Psoas muscle (tissue), 8 donors: ENCODE data around the gene NFATC1. TPM values are rescaled to one million over a fixed set of nuclear protein-coding genes. Genes with fewer than 3 reads are reported as not detected.

Experiments used
- ATAC-seq, 4 donors: fragments of 200-7000 bp; cut with Tn5 transposase; one replicate each; pipeline ENCODE4 v1.9.1; 2020; ENCODE audit warnings: moderate library complexity in 3 of 4, mild to moderate bottlenecking in 2 of 4
- DNase-seq, 2 donors: peaks; one replicate each; pipeline ENCODE4 v3.0.0-alpha.2; 2020
- H3K27ac ChIP-seq: fragments of 200-600 bp; one replicate; pipeline ENCODE4 v1.8.0; 2022
- H3K27me3 ChIP-seq, 3 donors: fragments of 200-600 bp in 1 of 3; one replicate each; pipeline versions ENCODE4 v1.6.1 to v1.8.0; 2013 to 2022; ENCODE audit warnings: low read length in 2 of 3, mild to moderate bottlenecking in 2 of 3, moderate library complexity in 1 of 3; ENCODE audit not compliant: insufficient read depth in 3 of 3
- H3K36me3 ChIP-seq, 2 donors: fragments of 200-600 bp in 1 of 2; one replicate each; pipeline versions ENCODE4 v1.6.1 to v1.8.0; 2013 to 2022; ENCODE audit warnings: low read depth in 1 of 2, mild to moderate bottlenecking in 1 of 2, moderate library complexity in 1 of 2; ENCODE audit not compliant: insufficient read depth in 1 of 2
- H3K4me1 ChIP-seq: fragments of 200-600 bp; one replicate; pipeline ENCODE4 v1.8.0; 2022
- H3K4me3 ChIP-seq: fragments of 200-600 bp; one replicate; pipeline ENCODE4 v1.8.0; 2022; ENCODE audit warnings: mild to moderate bottlenecking
- H3K9me3 ChIP-seq: fragments of 200-600 bp; one replicate; pipeline ENCODE4 v1.8.0; 2022
- WGBS, 3 donors: extraction: QIAGEN DNeasy Blood & Tissue Kit; methylation state at CpG; one replicate each; pipeline versions ENCODE4 v1.1.6 to v1.1.7; 2013; 5-methylcytosine and 5-hydroxymethylcytosine counted together
- intact Hi-C, 2 donors: fragments of 100-400 bp; cut with DNase I; formaldehyde crosslinking; loops; one replicate each; pipeline versions ENCODE4 v1.11.0 to v1.14.2; 2022
- polyA plus RNA-seq, 3 donors: library from polyadenylated mRNA; stranded (reverse); fragments of 200-250 nt; gene quantifications; one replicate each; pipeline ENCODE4 v1.2.3, GENCODE V29; 2013
- total RNA-seq, 4 donors: library from RNA; stranded (reverse); fragmentation: NEBNext Ultra II Directional in 2 of 4; extraction: Animal tissue kit (Norgen Biotek cat#: 25700) in 2 of 4; gene quantifications; one replicate each; pipeline versions ENCODE4 v1.2.1 to v1.2.4, GENCODE V29; 2021 to 2023
- TF ChIP-seq, protein P1 (sequence below): fragments of 200-600 bp; IDR thresholded peaks from one replicate; pipeline ENCODE4 v1.8.0; 2022; ENCODE audit warnings: antibody characterized with exemption
- donor health status: healthy with polysubstance abuse.
- donor health status: DM: no; HTN: no; CAD: no; lungs with moderate emphysema.
- donor health status: Bipolar disorder and iron deficiency.
- donor health status: healthy.
- donor health status: DM: yes; HTN: yes; CAD: no.
- donor health status: DM: no; HTN: no; CAD: no.
- donor health status: DM: no; HTN: no; CAD: no.
- donor health status: DM: yes; HTN: yes; CAD: no.

Gene NFATC1
- total and polyA plus RNA-seq, 7 donors = 3.0 to 28.7 (median 21.0) TPM

DNA sequence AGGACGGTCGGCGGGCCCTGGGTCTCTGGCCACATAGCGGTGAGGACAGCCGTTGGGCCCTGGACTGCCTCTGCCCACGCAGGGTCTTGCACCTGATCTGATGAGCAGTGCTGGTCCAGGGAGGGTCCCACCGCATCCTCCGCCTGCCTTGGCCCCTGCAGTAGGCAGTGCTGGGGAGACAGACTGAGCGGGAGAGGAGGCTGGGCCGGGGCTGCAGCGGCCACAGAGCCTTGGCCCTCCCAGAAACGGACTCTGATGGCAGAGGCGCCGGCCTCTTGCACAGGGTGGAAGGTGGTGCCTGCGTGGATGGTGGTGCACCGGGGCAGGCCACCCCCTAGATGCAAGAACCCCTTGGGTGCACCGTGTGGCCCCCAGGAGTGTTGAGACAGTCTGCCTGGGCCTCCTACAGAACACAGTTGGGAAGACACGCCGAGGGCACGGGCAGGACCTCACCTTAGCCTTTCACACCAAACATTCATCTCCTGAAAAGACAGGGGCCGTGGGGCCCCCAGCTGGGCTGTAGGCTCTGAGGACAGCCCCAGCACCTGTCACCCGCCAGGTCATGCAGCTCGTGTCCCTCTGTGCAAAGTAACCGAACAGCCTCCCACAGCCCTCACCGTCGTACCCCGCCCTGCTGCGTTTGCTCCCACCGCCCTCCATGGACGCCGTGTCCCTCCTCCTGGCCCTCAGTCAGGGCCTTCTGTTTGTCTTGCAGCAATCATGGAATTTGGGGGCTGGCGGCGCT lies 36.8 kb downstream of the NFATC1 start:
- intact Hi-C loops = no loop called here
- ATAC-seq = peak in 1 of 4 donors; percentile 15

GRCh38 chr18:79433431-79433830 lies 37.7 kb downstream of the NFATC1 start:
- Histone ChIP-seq H3K9me3 (no peaks in the 10 kb centered on the region), H3K27ac (no peak overlapping the region), H3K36me3 (peaks cover 0 to 11% of the 10 kb centered on the region in 2 donors), H3K27me3 (no peaks in the 10 kb centered on the region), H3K4me1 (peaks cover 10% of the 10 kb centered on the region), H3K4me3 (no peak overlapping the region)
- TF ChIP-seq, protein P1, sequence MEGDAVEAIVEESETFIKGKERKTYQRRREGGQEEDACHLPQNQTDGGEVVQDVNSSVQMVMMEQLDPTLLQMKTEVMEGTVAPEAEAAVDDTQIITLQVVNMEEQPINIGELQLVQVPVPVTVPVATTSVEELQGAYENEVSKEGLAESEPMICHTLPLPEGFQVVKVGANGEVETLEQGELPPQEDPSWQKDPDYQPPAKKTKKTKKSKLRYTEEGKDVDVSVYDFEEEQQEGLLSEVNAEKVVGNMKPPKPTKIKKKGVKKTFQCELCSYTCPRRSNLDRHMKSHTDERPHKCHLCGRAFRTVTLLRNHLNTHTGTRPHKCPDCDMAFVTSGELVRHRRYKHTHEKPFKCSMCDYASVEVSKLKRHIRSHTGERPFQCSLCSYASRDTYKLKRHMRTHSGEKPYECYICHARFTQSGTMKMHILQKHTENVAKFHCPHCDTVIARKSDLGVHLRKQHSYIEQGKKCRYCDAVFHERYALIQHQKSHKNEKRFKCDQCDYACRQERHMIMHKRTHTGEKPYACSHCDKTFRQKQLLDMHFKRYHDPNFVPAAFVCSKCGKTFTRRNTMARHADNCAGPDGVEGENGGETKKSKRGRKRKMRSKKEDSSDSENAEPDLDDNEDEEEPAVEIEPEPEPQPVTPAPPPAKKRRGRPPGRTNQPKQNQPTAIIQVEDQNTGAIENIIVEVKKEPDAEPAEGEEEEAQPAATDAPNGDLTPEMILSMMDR = no peak
- WGBS, 3 donors = 95% methylated on average over 27 of the region's 27 CpGs
- ATAC-seq = no peak
- intact Hi-C loops = no loop called here
- DNase-seq = no peak

More for the DNA sequence above, 36.8 kb downstream of the NFATC1 start:
- Histone ChIP-seq H3K27ac (no peak overlapping the region), H3K4me1 (peaks cover 3% of the 10 kb centered on the region), H3K27me3 (no peaks in the 10 kb centered on the region), H3K4me3 (no peak overlapping the region), H3K36me3 (peaks cover 0 to 11% of the 10 kb centered on the region in 2 donors), H3K9me3 (no peaks in the 10 kb centered on the region)
- WGBS, 3 donors = 93 to 95% (median 94%) methylated on average over 33 of the region's 33 CpGs
- TF ChIP-seq, protein P1 = no peak
- DNase-seq = no peak

GRCh38 chr18:79434607-79435401 lies 39.1 kb downstream of the NFATC1 start:
- no peak for ATAC-seq
- Histone ChIP-seq H3K4me3 (no peak overlapping the region), H3K27ac (no peak overlapping the region), H3K9me3 (no peaks in the 10 kb centered on the region), H3K4me1 (peaks cover 24% of the 10 kb centered on the region), H3K27me3 (no peaks in the 10 kb centered on the region), H3K36me3 (peaks cover 0 to 11% of the 10 kb centered on the region in 2 donors)
- intact Hi-C loops = no loop called here
- TF ChIP-seq, protein P1 = no peak
- DNase-seq = no peak
- 76 to 86% (median 78%) methylated on average over 31 of the region's 31 CpGs for WGBS, 3 donors

DNA sequence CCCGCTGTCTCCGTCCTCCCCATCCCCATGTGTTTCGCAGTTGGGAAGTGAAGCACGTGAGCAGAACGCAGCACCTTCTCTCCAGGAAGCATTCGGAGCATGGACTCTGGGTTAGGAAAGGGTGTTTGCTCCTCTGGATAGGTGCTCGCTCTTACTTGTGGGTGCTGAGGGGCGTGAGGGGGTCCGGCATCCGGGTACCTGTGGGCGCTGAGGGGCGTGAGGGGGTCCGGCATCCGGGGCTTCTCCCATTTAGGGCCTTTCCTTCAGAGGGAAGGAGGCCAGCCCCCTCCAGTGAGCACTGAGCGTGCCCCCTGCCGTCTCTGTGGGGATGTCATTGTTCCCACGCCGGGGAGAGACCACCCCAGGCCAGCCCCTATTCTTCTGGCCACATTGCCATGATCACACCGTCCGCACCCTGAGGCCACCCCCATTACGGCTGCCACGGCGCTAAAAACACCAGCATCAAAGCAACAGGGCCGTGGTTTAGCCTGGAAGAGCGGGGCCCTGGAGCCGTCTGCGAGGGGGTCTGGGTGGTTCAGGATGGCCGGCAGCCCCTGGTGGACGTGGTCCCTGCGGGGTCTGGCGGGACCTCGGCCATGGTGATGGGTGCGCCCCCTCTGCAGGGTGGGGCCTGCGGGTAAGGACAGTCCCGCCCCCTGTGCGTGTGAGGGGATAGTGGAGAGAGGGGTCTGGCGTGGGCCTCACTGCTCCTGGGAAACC lies 41.0 kb downstream of the NFATC1 start:
- Histone ChIP-seq H3K27ac (no peak overlapping the region), H3K36me3 (peaks cover 0 to 11% of the 10 kb centered on the region in 2 donors), H3K27me3 (no peaks in the 10 kb centered on the region), H3K4me3 (no peak overlapping the region), H3K9me3 (no peaks in the 10 kb centered on the region), H3K4me1 (peaks cover 33% of the 10 kb centered on the region)
- TF ChIP-seq, protein P1 = no peak
- intact Hi-C loops = no loop called here
- WGBS, 3 donors = 97 to 98% (median 97%) methylated on average over 37 of the region's 37 CpGs
- DNase-seq (no peak), ATAC-seq (no peak)
